HG03571 (cell line): ENCODE results near the gene ATP5MC2.
A peak's percentile ranks its signal among the peaks of the same experiment; 100 is the strongest.
"Not testable (repeated sequence)": the region's sequence is repeated elsewhere in the genome, so short reads cannot be mapped to it uniquely, and the experiment has no call there.

Experiments used
- ATAC-seq: cut with Tn5 transposase; IDR thresholded peaks from one replicate; pipeline ENCODE4 v1.9.1; 2021; ENCODE audit not compliant: unreplicated experiment

Gene ATP5MC2

GRCh38 chr12:53675701-53676607, at the start of gene ATP5MC2:
ATP5MC2 (minus strand) TSS chr12:53676083; CDS start chr12:53672614, 3,469 bp downstream.
- ATAC-seq, result peak; percentile 91

GRCh38 chr12:53722450-53723041, 46.7 kb upstream of the ATP5MC2 start:
- no peak for ATAC-seq

- ATAC-seq, result no peak
These were observed 45.1 kb upstream of the ATP5MC2 start for GRCh38 chr12:53720946-53721345.

GRCh38 chr12:53719649-53720048, 43.8 kb upstream of the ATP5MC2 start:
- ATAC-seq, result no peak

- not testable (repeated sequence) for ATAC-seq
These were observed 42.7 kb upstream of the ATP5MC2 start for GRCh38 chr12:53718567-53718966.

GRCh38 chr12:53717319-53717718, 41.4 kb upstream of the ATP5MC2 start:
- no peak for ATAC-seq

GRCh38 chr12:53714004-53714403, 38.1 kb upstream of the ATP5MC2 start:
- ATAC-seq, result no peak

- no peak for ATAC-seq
These were observed 37.6 kb upstream of the ATP5MC2 start for GRCh38 chr12:53713516-53713915.

GRCh38 chr12:53712059-53712643, 36.3 kb upstream of the ATP5MC2 start:
- no peak for ATAC-seq

GRCh38 chr12:53710091-53710490, 34.2 kb upstream of the ATP5MC2 start:
- no peak for ATAC-seq

GRCh38 chr12:53709671-53710070, 33.8 kb upstream of the ATP5MC2 start:
- ATAC-seq, result no peak

GRCh38 chr12:53706080-53706479, 30.2 kb upstream of the ATP5MC2 start:
- ATAC-seq, result no peak

GRCh38 chr12:53703756-53704155, 27.9 kb upstream of the ATP5MC2 start:
- ATAC-seq, result no peak

- ATAC-seq, result peak; percentile 57
These were observed 25.8 kb upstream of the ATP5MC2 start for GRCh38 chr12:53701518-53702264.

GRCh38 chr12:53700567-53700966, 24.7 kb upstream of the ATP5MC2 start:
- ATAC-seq, result no peak

- ATAC-seq, result no peak
These were observed 23.8 kb upstream of the ATP5MC2 start for GRCh38 chr12:53699678-53700025.

- no peak for ATAC-seq
These were observed 23.2 kb upstream of the ATP5MC2 start for GRCh38 chr12:53698948-53699677.

GRCh38 chr12:53696655-53697331, 20.9 kb upstream of the ATP5MC2 start:
- no peak for ATAC-seq

- ATAC-seq, result no peak
These were observed 20.4 kb upstream of the ATP5MC2 start for GRCh38 chr12:53696285-53696654.
